H1 (cell line): Measurements from ENCODE around the gene DEDD2. TPM values are rescaled to one million over a fixed set of nuclear protein-coding genes. Genes with fewer than 3 reads are reported as not detected.

Experiments used
- ASH2L ChIP-seq: fragments of 200-600, 300-600 bp; sonication (generic); IDR thresholded peaks from one replicate; pipeline ENCODE4 v1.7.1; 2017; ENCODE audit warnings: low read length
- CBX5 ChIP-seq: fragments of 300-800, 300-1000 bp; sonication (generic); IDR thresholded peaks from 2 replicates; pipeline ENCODE4 v1.7.1; 2016; ENCODE audit warnings: antibody characterized with exemption, low read length, low read depth
- CTBP2 ChIP-seq: IDR thresholded peaks from 2 replicates; pipeline ENCODE4 v1.7.0; 2011; ENCODE audit warnings: borderline replicate concordance, mild to moderate bottlenecking, moderate library complexity, mixed read lengths, low read length; ENCODE audit not compliant: insufficient read depth, insufficient read length
- GABPA ChIP-seq: IDR thresholded peaks from 2 replicates; pipeline ENCODE4 v1.6.1; 2011; ENCODE audit warnings: mild to moderate bottlenecking, low read length, moderate library complexity, borderline replicate concordance; ENCODE audit not compliant: insufficient read depth
- MAX ChIP-seq: IDR thresholded peaks from 2 replicates; pipeline ENCODE4 v1.6.1; 2012; ENCODE audit warnings: inconsistent platforms
- RFX5 ChIP-seq: IDR thresholded peaks from 2 replicates; pipeline ENCODE4 v1.6.1; 2011; ENCODE audit warnings: low read depth, low read length, improper control_type of control experiment, borderline replicate concordance
- TCF12 ChIP-seq: IDR thresholded peaks from 2 replicates; pipeline ENCODE4 v1.6.1; 2011; ENCODE audit warnings: low read depth, mild to moderate bottlenecking, low read length
- TEAD4 ChIP-seq: IDR thresholded peaks from 2 replicates; pipeline ENCODE4 v1.6.1; 2012; ENCODE audit warnings: low read depth, low read length, inconsistent platforms, mixed read lengths
- ZNF274 ChIP-seq: IDR thresholded peaks from 2 replicates; pipeline ENCODE4 v1.7.0; 2012; ENCODE audit warnings: low read length, borderline replicate concordance; ENCODE audit errors: extremely low read depth
- polyA plus RNA-seq, 7 experiments: library from polyadenylated mRNA; depleted of rRNA in 3 of 7; stranded (reverse) in 5 of 7; unstranded in 2 of 7; fragments of >200 nt in 5 of 7; fragments of 200-250 nt in 2 of 7; gene quantifications; 1 replicate in 5 of 7; 2 replicates in 1 of 7; 4 replicates in 1 of 7; pipeline versions ENCODE4 v1.2.1 to v1.2.3, GENCODE V29; 2011 to 2013; ENCODE audit warnings: missing spikeins in 2 of 7, mixed read lengths in 2 of 7
- total RNA-seq: library from RNA; stranded (reverse); fragmentation: NEBNext Ultra II Directional; extraction: Animal tissue kit (Norgen Biotek cat#: 25700); gene quantifications from 2 replicates; pipeline ENCODE4 v1.2.1, GENCODE V29; 2021
- TF ChIP-seq, protein P1 (sequence below): IDR thresholded peaks from 2 replicates; pipeline ENCODE4 v1.6.1; 2012; ENCODE audit warnings: inconsistent platforms

DEDD2 gene
- total and polyA plus RNA-seq, 2 of the 8 experiments (the other 6 are each of a cell fraction or from before 2014, with no cell fraction given), result 37.8 to 65.0 TPM

GRCh38 chr19:42244347-42245220, 27.1 kb upstream of the DEDD2 start (continued):
- TF ChIP-seq, protein P1, sequence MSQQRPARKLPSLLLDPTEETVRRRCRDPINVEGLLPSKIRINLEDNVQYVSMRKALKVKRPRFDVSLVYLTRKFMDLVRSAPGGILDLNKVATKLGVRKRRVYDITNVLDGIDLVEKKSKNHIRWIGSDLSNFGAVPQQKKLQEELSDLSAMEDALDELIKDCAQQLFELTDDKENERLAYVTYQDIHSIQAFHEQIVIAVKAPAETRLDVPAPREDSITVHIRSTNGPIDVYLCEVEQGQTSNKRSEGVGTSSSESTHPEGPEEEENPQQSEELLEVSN, result peak; percentile 39; the same call in 1 of the 2 replicates
- no peak for TF ChIP-seq ASH2L
- no peak for TF ChIP-seq CBX5
- peak; percentile 74; the same call in 1 of the 2 replicates for TF ChIP-seq GABPA
- TF ChIP-seq ZNF274, result no peak
- 0 out of 2 replicates have a peak, but pooled peaks have one; percentile 52 for TF ChIP-seq TCF12
- peak; percentile 66; the same call in 1 of the 2 replicates for TF ChIP-seq TEAD4
- no peak for TF ChIP-seq RFX5
- TF ChIP-seq MAX, result peak; percentile 78
- TF ChIP-seq CTBP2, result no peak
